A375 (cell line): Measurements from ENCODE around the gene HS3ST5. TPM values are rescaled to one million over a fixed set of nuclear protein-coding genes. Genes with fewer than 3 reads are reported as not detected.

ENCODE experiments used
- small RNA-seq: library from RNA; depleted of rRNA; stranded (forward); fragments of <200 nt; gene quantifications from one replicate; pipeline ENCODE3, GENCODE V24; 2014
- total RNA-seq: library from RNA; depleted of rRNA; stranded (reverse); fragments of >200 nt; shearing (Covaris generic); gene quantifications from 2 replicates; pipeline ENCODE4 v1.2.3, GENCODE V29; 2014; rRNA removed

HS3ST5 gene
- total RNA-seq = not detected in 2 replicates

GRCh38 chr6:114342826-114343781 is at the start of gene HS3ST5:
TSS of gene HS3ST5 (minus strand) at chr6:114343023. CDS start at chr6:114062845, 280,178 bp downstream.

Small RNA genes within 50 kb of the gene (small RNA-seq; reads per million reads assigned to genes)
- not detected for gene RNA5SP213
